K562 (cell line): ENCODE measurements around the gene LILRA6. TPM values are rescaled to one million over a fixed set of nuclear protein-coding genes. Genes with fewer than 3 reads are reported as not detected.

ENCODE experiments used
- BHLHE40 ChIP-seq: IDR thresholded peaks from 2 replicates; pipeline ENCODE4 v1.6.1; 2011; ENCODE audit warnings: low read length, improper control_type of control experiment
- CLOCK ChIP-seq: fragments of 250-450 bp; sonication (Bioruptor Pico); IDR thresholded peaks from 2 replicates; pipeline ENCODE4 v1.4.0; 2020; ENCODE audit warnings: mild to moderate bottlenecking, moderate library complexity, borderline replicate concordance
- CXXC5 ChIP-seq: fragments of 250-450 bp; sonication (Bioruptor Pico); IDR thresholded peaks from 2 replicates; pipeline ENCODE4 v1.8.0; 2022; ENCODE audit warnings: inconsistent platforms, mild to moderate bottlenecking, moderate library complexity
- E2F4 ChIP-seq: sonication (generic); formaldehyde crosslinking; IDR thresholded peaks from 2 replicates; pipeline ENCODE4 v1.8.0; 2022; ENCODE audit warnings: mild to moderate bottlenecking, low read depth, missing genetic modification reagents
- ELF1 ChIP-seq: fragments of 200-800 bp; sonication (Bioruptor generic); IDR thresholded peaks from 2 replicates; pipeline ENCODE4 v1.6.1; 2016; ENCODE audit warnings: missing genetic modification characterization, missing compliant biosample characterization
- ETS1 ChIP-seq: conservative IDR thresholded peaks from 2 replicates; pipeline ENCODE4 v1.6.1; 2011; ENCODE audit warnings: low read depth, mild to moderate bottlenecking, low read length; ENCODE audit not compliant: control insufficient read depth
- HDAC1 ChIP-seq, 2 experiments: fragments of 450-650 bp; IDR thresholded peaks; 2 replicates each; pipeline ENCODE4 v1.6.1; 2016 to 2017; ENCODE audit warnings: inconsistent platforms in 1 of 2, mild to moderate bottlenecking in 1 of 2, moderate library complexity in 1 of 2
- HNRNPK ChIP-seq: fragments of 200-400 bp; formaldehyde crosslinking; IDR thresholded peaks from one replicate; pipeline ENCODE4 v1.6.1; 2018; ENCODE audit warnings: mild to moderate bottlenecking, low read depth, low read length; ENCODE audit not compliant: poor library complexity, severe bottlenecking
- KDM2B ChIP-seq: fragments of 250-450 bp; sonication (Bioruptor Pico); IDR thresholded peaks from 2 replicates; pipeline ENCODE4 v1.8.0; 2021; ENCODE audit warnings: mild to moderate bottlenecking, moderate library complexity
- NR2C2 ChIP-seq, 2 experiments: fragments of 200-800 bp in 1 of 2; sonication (Bioruptor generic) in 1 of 2; sonication (generic) in 1 of 2; formaldehyde crosslinking in 1 of 2; IDR thresholded peaks; 2 replicates each; pipeline versions ENCODE4 v1.6.1 to v1.8.0; 2016 to 2022; ENCODE audit warnings: mild to moderate bottlenecking in 1 of 2, missing compliant biosample characterization in 1 of 2, missing genetic modification characterization in 1 of 2, missing genetic modification reagents in 1 of 2
- POLR2A ChIP-seq: fragments of 450-650 bp; conservative IDR thresholded peaks from 2 replicates; pipeline ENCODE4 v1.6.1; 2016
- ZFX ChIP-seq: sonication (generic); formaldehyde crosslinking; IDR thresholded peaks from 2 replicates; pipeline ENCODE4 v1.8.0; 2022; ENCODE audit warnings: mild to moderate bottlenecking, missing genetic modification reagents, moderate library complexity
- ZNF431 ChIP-seq: sonication (generic); formaldehyde crosslinking; IDR thresholded peaks from 2 replicates; pipeline ENCODE4 v1.8.0; 2022; ENCODE audit warnings: mild to moderate bottlenecking, missing genetic modification reagents
- ZNF76 ChIP-seq: fragments of 250-450 bp; sonication (Bioruptor Pico); IDR thresholded peaks from 2 replicates; pipeline ENCODE4 v1.4.0; 2020; ENCODE audit warnings: mild to moderate bottlenecking, moderate library complexity, borderline replicate concordance
- polyA plus RNA-seq, 8 experiments: library from polyadenylated mRNA; depleted of rRNA in 4 of 8; stranded (reverse) in 5 of 8; unstranded in 3 of 8; fragments of >200 nt; fragmentation: Nextera tagmentation in 2 of 8; fragmentation: Illumina TruSeq in 1 of 8; extraction: Ambion mirVana in 2 of 8; extraction: Trizol in 1 of 8; gene quantifications; 2 replicates each; pipeline versions ENCODE4 v1.2.1 to v1.2.3, GENCODE V29; 2011 to 2014; ENCODE audit warnings: inconsistent platforms in 1 of 8, missing spikeins in 1 of 8
- total RNA-seq, 7 experiments: library from RNA; depleted of rRNA in 6 of 7; stranded (reverse); fragments of >200 nt in 6 of 7; fragmentation: Illumina TruSeq in 2 of 7; extraction: Trizol in 2 of 7; gene quantifications; 2 replicates each; pipeline versions ENCODE4 v1.2.1 to v1.2.3, GENCODE V29; 2011 to 2021; ENCODE audit warnings: low replicate concordance in 1 of 7
- TF ChIP-seq, protein P1 (sequence below): fragments of 450-650 bp; IDR thresholded peaks from 2 replicates; pipeline ENCODE4 v1.6.1; 2018; ENCODE audit not compliant: partially characterized antibody

Gene LILRA6
- total and polyA plus RNA-seq, 9 of the 15 experiments (the other 6 are each of a cell fraction or from before 2014, with no cell fraction given): 0.03 TPM; not detected in 8

- TF ChIP-seq ZNF76 (CRISPR knock-in tag) (0 out of 2 replicates have a peak, but pooled peaks have one; percentile 27), BHLHE40 (0 out of 2 replicates have a peak, but pooled peaks have one; percentile 2), NR2C2 (CRISPR knock-in tag; IDR thresholded peaks at IDR 0.05) (0 out of 2 replicates have a peak, but pooled peaks have one; percentile 38), NR2C2 (tag; IDR thresholded peaks at IDR 0.05) (no peak), CLOCK (CRISPR knock-in tag) (no peak), ELF1 (peak; percentile 14; the same call in 1 of the 2 replicates), ETS1 (peak; percentile 48; the same call in 1 of the 2 replicates), KDM2B (CRISPR knock-in tag) (peak; percentile 91; the same call in 1 of the 2 replicates), CXXC5 (CRISPR knock-in tag) (peak; percentile 75), E2F4 (no peak), ZNF431 (CRISPR knock-in tag) (0 out of 2 replicates have a peak, but pooled peaks have one; percentile 30), ZFX (peak; percentile 94), HNRNPK (peak; percentile 78), HDAC1 (IDR thresholded peaks at IDR 0.05) (peak in 1 of 2 experiments; percentile 80; a peak in 2 of 4 replicates), POLR2A (peak; percentile 49)
- TF ChIP-seq, protein P1, sequence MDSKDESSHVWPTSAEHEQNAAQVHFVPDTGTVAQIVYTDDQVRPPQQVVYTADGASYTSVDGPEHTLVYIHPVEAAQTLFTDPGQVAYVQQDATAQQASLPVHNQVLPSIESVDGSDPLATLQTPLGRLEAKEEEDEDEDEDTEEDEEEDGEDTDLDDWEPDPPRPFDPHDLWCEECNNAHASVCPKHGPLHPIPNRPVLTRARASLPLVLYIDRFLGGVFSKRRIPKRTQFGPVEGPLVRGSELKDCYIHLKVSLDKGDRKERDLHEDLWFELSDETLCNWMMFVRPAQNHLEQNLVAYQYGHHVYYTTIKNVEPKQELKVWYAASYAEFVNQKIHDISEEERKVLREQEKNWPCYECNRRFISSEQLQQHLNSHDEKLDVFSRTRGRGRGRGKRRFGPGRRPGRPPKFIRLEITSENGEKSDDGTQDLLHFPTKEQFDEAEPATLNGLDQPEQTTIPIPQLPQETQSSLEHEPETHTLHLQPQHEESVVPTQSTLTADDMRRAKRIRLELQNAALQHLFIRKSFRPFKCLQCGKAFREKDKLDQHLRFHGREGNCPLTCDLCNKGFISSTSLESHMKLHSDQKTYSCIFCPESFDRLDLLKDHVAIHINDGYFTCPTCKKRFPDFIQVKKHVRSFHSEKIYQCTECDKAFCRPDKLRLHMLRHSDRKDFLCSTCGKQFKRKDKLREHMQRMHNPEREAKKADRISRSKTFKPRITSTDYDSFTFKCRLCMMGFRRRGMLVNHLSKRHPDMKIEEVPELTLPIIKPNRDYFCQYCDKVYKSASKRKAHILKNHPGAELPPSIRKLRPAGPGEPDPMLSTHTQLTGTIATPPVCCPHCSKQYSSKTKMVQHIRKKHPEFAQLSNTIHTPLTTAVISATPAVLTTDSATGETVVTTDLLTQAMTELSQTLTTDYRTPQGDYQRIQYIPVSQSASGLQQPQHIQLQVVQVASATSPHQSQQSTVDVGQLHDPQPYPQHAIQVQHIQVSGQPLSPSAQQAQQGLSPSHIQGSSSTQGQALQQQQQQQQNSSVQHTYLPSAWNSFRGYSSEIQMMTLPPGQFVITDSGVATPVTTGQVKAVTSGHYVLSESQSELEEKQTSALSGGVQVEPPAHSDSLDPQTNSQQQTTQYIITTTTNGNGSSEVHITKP: peak; percentile 98
These were observed 51.4 kb downstream of the LILRA6 start, which contains the start of gene TSEN34 (continued) for GRCh38 chr19:54191011-54191810.
